Gastroesophageal sphincter (tissue), 4 donors: Measurements from ENCODE around the gene JARID2. TPM values are rescaled to one million over a fixed set of nuclear protein-coding genes. Genes with fewer than 3 reads are reported as not detected.

Source experiments
- ATAC-seq: fragments of 150-250 bp; one replicate; pipeline ENCODE4 v1.9.1; 2016; ENCODE audit warnings: mild to moderate bottlenecking, moderate library complexity
- H3K27ac ChIP-seq, 4 donors: fragments of 200-600 bp; sonication (generic) in 3 of 4; 1 replicate in 3 of 4; 2 replicates in 1 of 4; pipeline ENCODE4 v1.5.1; 2016 to 2019
- H3K27me3 ChIP-seq: fragments of 200-600 bp; sonication (generic); one replicate; pipeline ENCODE4 v1.5.1; 2019
- H3K36me3 ChIP-seq, 2 donors: fragments of 200-600 bp; sonication (generic); one replicate each; pipeline ENCODE4 v1.5.1; 2019; ENCODE audit warnings: control low read depth in 1 of 2
- H3K4me1 ChIP-seq, 3 donors: fragments of 200-600 bp; sonication (generic); 1 replicate in 2 of 3; 2 replicates in 1 of 3; pipeline ENCODE4 v1.5.1; 2016 to 2019; ENCODE audit warnings: control low read depth in 2 of 3
- H3K4me3 ChIP-seq, 2 donors: fragments of 200-600 bp; sonication (generic); one replicate each; pipeline ENCODE4 v1.5.1; 2019; ENCODE audit warnings: mild to moderate bottlenecking in 1 of 2, moderate library complexity in 1 of 2
- H3K9me3 ChIP-seq, 3 donors: fragments of 200-600 bp; sonication (generic); one replicate each; pipeline ENCODE4 v1.5.1; 2017 to 2019; ENCODE audit warnings: control low read depth in 2 of 3
- EP300 ChIP-seq: sonication (generic); formaldehyde crosslinking; IDR thresholded peaks from one replicate; pipeline ENCODE4 v1.6.1; 2017; ENCODE audit warnings: antibody characterized with exemption, mild to moderate bottlenecking
- POLR2A ChIP-seq, 2 donors: fragments of 450-650 bp; IDR thresholded peaks; one replicate each; pipeline ENCODE4 v1.6.1; 2017; ENCODE audit warnings: antibody characterized with exemption in 2 of 2, mild to moderate bottlenecking in 2 of 2, moderate library complexity in 1 of 2
- POLR2AphosphoS5 ChIP-seq: sonication (generic); formaldehyde crosslinking; IDR thresholded peaks from one replicate; pipeline ENCODE4 v1.6.1; 2017; ENCODE audit warnings: antibody characterized with exemption
- WGBS, 2 donors: methylation state at CpG; one replicate each; pipeline ENCODE4 v1.1.5; 2018; ENCODE audit warnings: low coverage in 1 of 2; 5-methylcytosine and 5-hydroxymethylcytosine counted together
- total RNA-seq, 4 donors: library from RNA; depleted of rRNA; stranded (reverse); fragments of >200 nt; gene quantifications; one replicate each; pipeline ENCODE4 v1.1.0, GENCODE V29; 2016
- TF ChIP-seq, protein P1 (sequence below), 4 experiments: fragments of 200-600 bp in 2 of 4; fragments of 450-650 bp in 2 of 4; sonication (generic) in 1 of 4; IDR thresholded peaks; one replicate each; pipeline ENCODE4 v1.5.1; 2017 to 2019; ENCODE audit warnings: antibody characterized with exemption in 4 of 4, mild to moderate bottlenecking in 2 of 4, moderate library complexity in 2 of 4

The JARID2 gene
- total RNA-seq, 4 donors from 2014 or later, result 6.8 to 12.3 (median 8.5) TPM

DNA sequence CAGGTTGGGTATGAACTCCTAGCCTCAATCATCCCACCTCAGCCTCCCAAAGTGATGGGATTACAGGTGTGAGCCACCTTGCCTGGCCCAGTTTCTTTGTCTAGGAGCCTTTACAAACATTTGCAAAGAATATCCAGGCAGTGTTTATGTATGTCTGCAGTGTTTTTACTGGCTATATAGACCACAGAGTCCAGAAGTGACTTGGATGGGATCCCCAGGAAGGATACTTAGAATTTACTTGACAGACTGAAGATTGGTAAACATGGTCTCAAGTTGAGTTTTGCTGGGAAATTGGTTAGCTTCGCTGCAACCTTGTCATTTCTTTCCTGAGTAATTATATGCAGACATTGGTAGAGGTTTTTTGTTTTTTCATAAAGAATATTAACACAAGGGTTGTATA, 23.8 kb downstream of the JARID2 start:
- no peak for ATAC-seq
- Histone ChIP-seq H3K27me3 (no peaks in the 10 kb centered on the region), H3K9me3 (no peaks in the 10 kb centered on the region), H3K4me3 (no peak overlapping the region), H3K36me3 (no peaks in the 10 kb centered on the region), H3K27ac (peak overlapping the region in 1 of 4 donors; percentile 57), H3K4me1 (peaks cover 4 to 63% (median 37%) of the 10 kb centered on the region in 3 donors)
- TF ChIP-seq, protein P1, sequence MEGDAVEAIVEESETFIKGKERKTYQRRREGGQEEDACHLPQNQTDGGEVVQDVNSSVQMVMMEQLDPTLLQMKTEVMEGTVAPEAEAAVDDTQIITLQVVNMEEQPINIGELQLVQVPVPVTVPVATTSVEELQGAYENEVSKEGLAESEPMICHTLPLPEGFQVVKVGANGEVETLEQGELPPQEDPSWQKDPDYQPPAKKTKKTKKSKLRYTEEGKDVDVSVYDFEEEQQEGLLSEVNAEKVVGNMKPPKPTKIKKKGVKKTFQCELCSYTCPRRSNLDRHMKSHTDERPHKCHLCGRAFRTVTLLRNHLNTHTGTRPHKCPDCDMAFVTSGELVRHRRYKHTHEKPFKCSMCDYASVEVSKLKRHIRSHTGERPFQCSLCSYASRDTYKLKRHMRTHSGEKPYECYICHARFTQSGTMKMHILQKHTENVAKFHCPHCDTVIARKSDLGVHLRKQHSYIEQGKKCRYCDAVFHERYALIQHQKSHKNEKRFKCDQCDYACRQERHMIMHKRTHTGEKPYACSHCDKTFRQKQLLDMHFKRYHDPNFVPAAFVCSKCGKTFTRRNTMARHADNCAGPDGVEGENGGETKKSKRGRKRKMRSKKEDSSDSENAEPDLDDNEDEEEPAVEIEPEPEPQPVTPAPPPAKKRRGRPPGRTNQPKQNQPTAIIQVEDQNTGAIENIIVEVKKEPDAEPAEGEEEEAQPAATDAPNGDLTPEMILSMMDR (IDR thresholded peaks at IDR 0.05), result no peak
- TF ChIP-seq POLR2AphosphoS5 (no peak), EP300 (no peak), POLR2A (IDR thresholded peaks at IDR 0.05) (no peak)
- WGBS, 2 donors, result 92% methylated on average over 1 of the region's 1 CpG; no CpG with 5 or more reads in 1 of the 2 donors

DNA sequence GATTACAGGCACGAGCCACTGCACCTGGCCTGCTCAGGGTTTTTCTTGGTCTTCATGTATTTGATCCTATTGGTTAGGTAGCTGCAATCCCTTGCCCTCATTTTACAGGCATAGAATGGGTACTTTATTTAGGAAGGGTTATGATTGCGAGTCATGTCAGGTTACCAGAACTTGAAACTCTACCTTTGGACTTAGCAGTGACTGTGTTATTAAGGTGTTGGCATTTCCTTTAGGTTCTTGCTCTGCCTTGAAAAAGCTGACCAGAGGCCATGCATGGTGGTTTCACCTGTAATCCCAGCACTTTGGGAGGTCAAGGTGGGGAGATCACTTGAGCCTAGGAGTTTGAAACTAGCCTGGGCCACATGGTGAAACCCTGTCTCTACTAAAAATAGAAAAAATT, 24.5 kb downstream of the JARID2 start:
- TF ChIP-seq EP300, result no peak
- TF ChIP-seq, protein P1 (IDR thresholded peaks at IDR 0.05), result no peak
- no peak for TF ChIP-seq POLR2AphosphoS5
- no peak for TF ChIP-seq POLR2A (IDR thresholded peaks at IDR 0.05)
- WGBS, 2 donors, result 90 to 100% methylated on average over 1 to 2 of the region's 2 CpGs
- H3K9me3 ChIP-seq, result no peaks in the 10 kb centered on the region
- ATAC-seq, result no peak
- no peaks in the 10 kb centered on the region for H3K36me3 ChIP-seq
- H3K4me3 ChIP-seq, result no peak overlapping the region
- no peaks in the 10 kb centered on the region for H3K27me3 ChIP-seq
- H3K27ac ChIP-seq, result no peak overlapping the region
- H3K4me1 ChIP-seq, result peaks cover 0 to 63% (median 29%) of the 10 kb centered on the region in 3 donors

GRCh38 chr6:15272562-15272961, 26.7 kb downstream of the JARID2 start:
- Histone ChIP-seq H3K36me3 (no peaks in the 10 kb centered on the region), H3K27ac (no peak overlapping the region), H3K27me3 (no peaks in the 10 kb centered on the region), H3K9me3 (no peaks in the 10 kb centered on the region), H3K4me3 (no peak overlapping the region), H3K4me1 (peaks cover 0 to 58% (median 10%) of the 10 kb centered on the region in 3 donors)
- TF ChIP-seq POLR2A (IDR thresholded peaks at IDR 0.05), result no peak
- TF ChIP-seq, protein P1 (IDR thresholded peaks at IDR 0.05), result no peak
- TF ChIP-seq POLR2AphosphoS5, result no peak
- no peak for ATAC-seq
- WGBS, 2 donors, result 92 to 100% methylated on average over 1 of the region's 1 CpG

DNA sequence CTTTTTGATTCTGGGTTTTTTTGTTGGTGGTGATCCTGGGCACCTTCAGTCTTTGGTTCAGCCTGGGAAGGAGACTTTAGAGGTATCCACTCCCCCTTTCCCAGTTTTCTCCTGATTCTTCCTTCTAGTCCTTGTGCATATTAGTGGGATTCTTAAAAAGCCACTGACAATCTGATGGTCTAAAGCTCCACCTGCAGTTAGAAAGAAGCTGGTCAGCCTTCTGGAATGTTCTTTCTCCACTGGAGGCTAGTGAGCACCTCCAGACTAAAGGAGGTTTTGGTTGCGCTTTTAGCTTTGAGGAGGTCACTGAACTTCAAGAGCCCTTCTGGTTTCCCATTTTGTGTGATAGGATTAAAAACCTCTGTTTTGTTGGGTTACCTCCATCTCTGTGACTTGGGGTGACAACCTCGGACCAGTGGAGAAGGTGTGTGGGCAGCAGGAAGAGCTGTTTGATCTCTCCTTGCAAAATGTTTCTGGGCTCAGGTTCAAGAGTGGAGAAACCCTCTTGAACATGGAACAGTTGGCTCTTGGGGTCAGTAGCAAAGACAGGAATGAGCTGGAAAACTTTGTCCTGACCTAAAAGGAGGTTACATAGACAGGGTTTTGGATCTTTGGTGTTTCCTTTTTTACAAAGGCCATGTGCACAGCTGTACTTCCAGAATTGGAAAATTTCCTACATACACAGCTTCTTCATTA, 29.0 kb downstream of the JARID2 start:
- Histone ChIP-seq H3K9me3 (no peaks in the 10 kb centered on the region), H3K4me3 (no peak overlapping the region), H3K27me3 (no peaks in the 10 kb centered on the region), H3K27ac (no peak overlapping the region), H3K36me3 (no peaks in the 10 kb centered on the region), H3K4me1 (peaks cover 0 to 51% (median 2%) of the 10 kb centered on the region in 3 donors)
- ATAC-seq, result no peak
- WGBS, 2 donors, result no CpG with 5 or more reads among the region's 2 CpGs
- TF ChIP-seq POLR2AphosphoS5 (no peak), EP300 (no peak), POLR2A (IDR thresholded peaks at IDR 0.05) (no peak)
- TF ChIP-seq, protein P1 (IDR thresholded peaks at IDR 0.05), result peak in 2 of 4 experiments; percentile 16 to 40
